K562 (cell line): Measurements from ENCODE around the gene PATJ. TPM values are rescaled to one million over a fixed set of nuclear protein-coding genes. Genes with fewer than 3 reads are reported as not detected.

ENCODE experiments used
- ATAC-seq: fragments of 200-7000 bp; cut with Tn5 transposase; 3 replicates; pipeline ENCODE4 v1.9.1; 2020; ENCODE audit warnings: moderate library complexity
- BruUV-seq: library from RNA; stranded (reverse); fragments of 400-500 nt; replicated peaks from 2 replicates; lab custom pipeline; 2021; lab: Mats Ljungman, UMichigan
- CTCF ChIA-PET: fragments of 300-600 bp; formaldehyde crosslinking; extraction: SDS; loops from one replicate; lab custom pipeline; 2021; ENCODE audit warnings: low intra/inter-chr PET ratio; lab: Yijun Ruan, JAX
- POLR2A ChIA-PET: fragments of 300-600, 350-650 bp; sonication (Branson Sonifier 250); formaldehyde crosslinking; extraction: SDS; loops from one replicate; lab custom pipeline; 2021; ENCODE audit warnings: antibody characterized with exemption, inconsistent platforms; lab: Yijun Ruan, JAX
- DNase-seq, 4 experiments: peaks; one replicate each; pipeline versions ENCODE4 v3.0.0 to v3.0.0-alpha.2; 2011 to 2018; ENCODE audit warnings: low spot score in 3 of 4, mixed read lengths in 3 of 4; ENCODE audit errors: extremely low read depth in 1 of 4
- FAIRE-seq: peaks from 2 replicates; lab custom pipeline; 2011; peaks lifted over from hg19 to GRCh38; lab: Jason Lieb, UNC
- H2AFZ ChIP-seq: 2 replicates; pipeline ENCODE4 v1.6.0; 2011; ENCODE audit warnings: low read depth, low read length, control low read depth, inconsistent platforms
- H3K27ac ChIP-seq: fragments of 200-600 bp; 3 replicates; pipeline ENCODE4 v1.8.0; 2011; ENCODE audit warnings: low read depth, mild to moderate bottlenecking, control low read depth, inconsistent platforms, low read length, moderate library complexity, mixed read lengths; ENCODE audit errors: extremely low read depth
- H3K27me3 ChIP-seq, 2 experiments: fragments of 300-600 bp in 1 of 2; 2 replicates in 1 of 2; 3 replicates in 1 of 2; pipeline versions ENCODE4 v1.6.0 to v1.8.0; 2011; ENCODE audit warnings: inconsistent platforms in 2 of 2, low read length in 2 of 2, mild to moderate bottlenecking in 1 of 2, mixed read lengths in 1 of 2, moderate library complexity in 1 of 2; ENCODE audit not compliant: control insufficient read depth in 2 of 2, insufficient read depth in 2 of 2
- H3K36me3 ChIP-seq: fragments of 300-600 bp; 3 replicates; pipeline ENCODE4 v1.8.0; 2011; ENCODE audit warnings: mild to moderate bottlenecking, low read length, inconsistent platforms; ENCODE audit not compliant: control insufficient read depth, insufficient read depth
- H3K4me1 ChIP-seq, 2 experiments: fragments of 200-600 bp in 1 of 2; replicated peaks in 1 of 2; 2 replicates in 1 of 2; 3 replicates in 1 of 2; pipeline versions ENCODE4 v1.5.1 to v1.8.0; 2011; ENCODE audit warnings: inconsistent platforms in 2 of 2, low read length in 2 of 2, mild to moderate bottlenecking in 1 of 2, mixed read lengths in 1 of 2, moderate library complexity in 1 of 2; ENCODE audit not compliant: control insufficient read depth in 2 of 2, insufficient read depth in 2 of 2
- H3K4me2 ChIP-seq: 2 replicates; pipeline ENCODE4 v1.6.1; 2011; ENCODE audit warnings: low read length, control low read depth, inconsistent platforms, mixed read lengths; ENCODE audit not compliant: insufficient read depth
- H3K4me3 ChIP-seq: fragments of 200-600 bp; sonication (generic), shearing (Covaris generic); 2 replicates; pipeline ENCODE4 v1.5.1; 2016; ENCODE audit warnings: control low read depth, inconsistent platforms
- H3K79me2 ChIP-seq: fragments of 200-600 bp; 3 replicates; pipeline ENCODE4 v1.8.0; 2011; ENCODE audit warnings: low read length, inconsistent platforms; ENCODE audit not compliant: control insufficient read depth, insufficient read depth
- H3K9ac ChIP-seq, 2 experiments: 2 replicates each; pipeline versions ENCODE4 v1.6.0 to v1.6.1; 2011; ENCODE audit warnings: low read depth in 2 of 2, low read length in 2 of 2, control low read depth in 1 of 2, inconsistent platforms in 1 of 2, mild to moderate bottlenecking in 1 of 2, mixed read lengths in 1 of 2; ENCODE audit not compliant: insufficient read depth in 1 of 2
- H3K9me1 ChIP-seq: one replicate; pipeline ENCODE4 v1.6.0; 2011; ENCODE audit warnings: inconsistent platforms, mild to moderate bottlenecking, low read length, moderate library complexity; ENCODE audit not compliant: control insufficient read depth, insufficient read depth
- H3K9me3 ChIP-seq: replicated peaks from 2 replicates; pipeline ENCODE4 v1.5.1; 2011; ENCODE audit warnings: low read depth, low read length, inconsistent platforms; ENCODE audit not compliant: control insufficient read depth, insufficient read depth
- H4K20me1 ChIP-seq: replicated peaks from 2 replicates; pipeline ENCODE4 v1.6.1; 2011; ENCODE audit warnings: low read length, inconsistent platforms, mixed read lengths; ENCODE audit not compliant: control insufficient read depth, insufficient read depth
- ASH1L ChIP-seq: fragments of 450-650 bp; IDR thresholded peaks from 2 replicates; pipeline ENCODE4 v1.6.1; 2018; ENCODE audit warnings: borderline replicate concordance, mild to moderate bottlenecking, low read depth; ENCODE audit not compliant: partially characterized antibody
- FOXJ3 ChIP-seq: sonication (generic); formaldehyde crosslinking; IDR thresholded peaks from 2 replicates; pipeline ENCODE4 v1.4.0; 2020; ENCODE audit warnings: mild to moderate bottlenecking, missing genetic modification reagents
- HDAC6 ChIP-seq: IDR thresholded peaks from 2 replicates; pipeline ENCODE4 v1.6.1; 2012; ENCODE audit warnings: low read depth, mild to moderate bottlenecking, control low read depth, inconsistent platforms, low read length, moderate library complexity
- HMG20A ChIP-seq: fragments of 450-650 bp; formaldehyde crosslinking; conservative IDR thresholded peaks from 2 replicates; pipeline ENCODE4 v1.4.0; 2020; ENCODE audit warnings: mild to moderate bottlenecking, mixed read lengths
- KHSRP ChIP-seq: fragments of 450-650 bp; IDR thresholded peaks from 2 replicates; pipeline ENCODE4 v1.6.1; 2017
- NCOA2 ChIP-seq, 2 experiments: fragments of 450-650 bp; IDR thresholded peaks; 2 replicates each; pipeline ENCODE4 v1.6.1; 2018; ENCODE audit warnings: mild to moderate bottlenecking in 2 of 2, moderate library complexity in 1 of 2; ENCODE audit not compliant: partially characterized antibody in 2 of 2
- OTX1 ChIP-seq: fragments of 450-650 bp; formaldehyde crosslinking; IDR thresholded peaks from 2 replicates; pipeline ENCODE4 v1.4.0; 2022; ENCODE audit warnings: mild to moderate bottlenecking
- SIN3B ChIP-seq: fragments of 450-650 bp; IDR thresholded peaks from 2 replicates; pipeline ENCODE4 v1.6.1; 2017; ENCODE audit warnings: low read depth, mild to moderate bottlenecking, moderate library complexity
- SRSF3 ChIP-seq: fragments of 200-400 bp; formaldehyde crosslinking; IDR thresholded peaks from 2 replicates; pipeline ENCODE4 v1.6.1; 2016; ENCODE audit warnings: mild to moderate bottlenecking, low read length, moderate library complexity; ENCODE audit not compliant: insufficient read depth
- TRIM28 ChIP-seq: fragments of 450-650 bp; IDR thresholded peaks from 2 replicates; pipeline ENCODE4 v1.6.1; 2017
- ZNF232 ChIP-seq: sonication (generic); formaldehyde crosslinking; IDR thresholded peaks from 2 replicates; pipeline ENCODE4 v1.8.0; 2022; ENCODE audit warnings: mild to moderate bottlenecking, missing genetic modification reagents
- ZNF830 ChIP-seq: fragments of 250-450 bp; sonication (Bioruptor Pico); IDR thresholded peaks from 2 replicates; pipeline ENCODE4 v1.5.0; 2021; ENCODE audit warnings: mild to moderate bottlenecking
- WGBS: fragments of 100-300 bp; shearing (Covaris generic); methylation state at CpG from one replicate; pipeline ENCODE4 v1.1.6; 2016; ENCODE audit warnings: low coverage, mixed read lengths; ENCODE audit not compliant: insufficient coverage; ENCODE audit errors: missing lambda C conversion rate; 5-methylcytosine and 5-hydroxymethylcytosine counted together
- in situ Hi-C: fragments of 300-500 bp; cut with MboI; formaldehyde crosslinking; loops from 4 replicates; pipeline ENCODE4 v1.15.0; 2018; ENCODE audit warnings: inconsistent platforms, mixed read lengths
- intact Hi-C: fragments of 100-400 bp; cut with micrococcal nuclease; formaldehyde crosslinking; loops from 2 replicates; pipeline ENCODE4 v1.14.2; 2022
- polyA plus RNA-seq, 8 experiments: library from polyadenylated mRNA; depleted of rRNA in 4 of 8; stranded (reverse) in 5 of 8; unstranded in 3 of 8; fragments of >200 nt; fragmentation: Nextera tagmentation in 2 of 8; fragmentation: Illumina TruSeq in 1 of 8; extraction: Ambion mirVana in 2 of 8; extraction: Trizol in 1 of 8; gene quantifications; 2 replicates each; pipeline versions ENCODE4 v1.2.1 to v1.2.3, GENCODE V29; 2011 to 2014; ENCODE audit warnings: inconsistent platforms in 1 of 8, missing spikeins in 1 of 8
- total RNA-seq, 7 experiments: library from RNA; depleted of rRNA in 6 of 7; stranded (reverse); fragments of >200 nt in 6 of 7; fragmentation: Illumina TruSeq in 2 of 7; extraction: Trizol in 2 of 7; gene quantifications; 2 replicates each; pipeline versions ENCODE4 v1.2.1 to v1.2.3, GENCODE V29; 2011 to 2021; ENCODE audit warnings: low replicate concordance in 1 of 7
- TF ChIP-seq, protein P1 (sequence below): sonication (generic); formaldehyde crosslinking; IDR thresholded peaks from 2 replicates; pipeline ENCODE4 v1.8.0; 2022; ENCODE audit warnings: missing genetic modification reagents, mild to moderate bottlenecking, moderate library complexity, borderline replicate concordance
- TF ChIP-seq, protein P2 (sequence below), 3 experiments: fragments of 200-800 bp in 1 of 3; fragments of 250-450 bp in 1 of 3; fragments of 450-650 bp in 1 of 3; sonication (Bioruptor Pico) in 1 of 3; sonication (Bioruptor generic) in 1 of 3; formaldehyde crosslinking in 1 of 3; IDR thresholded peaks; 2 replicates each; pipeline versions ENCODE4 v1.6.1 to v1.8.0; 2016 to 2022; ENCODE audit warnings: mild to moderate bottlenecking in 2 of 3, missing genetic modification characterization in 2 of 3, missing compliant biosample characterization in 1 of 3, moderate library complexity in 1 of 3
- TF ChIP-seq, protein P3 (sequence below): fragments of 250-450 bp; sonication (Bioruptor Pico); IDR thresholded peaks from 2 replicates; pipeline ENCODE4 v1.9.0; 2021; ENCODE audit warnings: mild to moderate bottlenecking
- TF ChIP-seq, protein P4 (sequence below), 3 experiments: IDR thresholded peaks in 2 of 3; conservative IDR thresholded peaks in 1 of 3; 2 replicates each; pipeline ENCODE4 v1.5.1; 2011 to 2012; ENCODE audit warnings: low read length in 3 of 3, mild to moderate bottlenecking in 3 of 3, control low read depth in 2 of 3, improper control_type of control experiment in 1 of 3, inconsistent platforms in 1 of 3, low read depth in 1 of 3, mixed read lengths in 1 of 3, moderate library complexity in 1 of 3; ENCODE audit not compliant: insufficient read depth in 2 of 3

Gene PATJ
- total and polyA plus RNA-seq, 9 of the 15 experiments (the other 6 are each of a cell fraction or from before 2014, with no cell fraction given): 0.22 TPM; not detected in 8

DNA sequence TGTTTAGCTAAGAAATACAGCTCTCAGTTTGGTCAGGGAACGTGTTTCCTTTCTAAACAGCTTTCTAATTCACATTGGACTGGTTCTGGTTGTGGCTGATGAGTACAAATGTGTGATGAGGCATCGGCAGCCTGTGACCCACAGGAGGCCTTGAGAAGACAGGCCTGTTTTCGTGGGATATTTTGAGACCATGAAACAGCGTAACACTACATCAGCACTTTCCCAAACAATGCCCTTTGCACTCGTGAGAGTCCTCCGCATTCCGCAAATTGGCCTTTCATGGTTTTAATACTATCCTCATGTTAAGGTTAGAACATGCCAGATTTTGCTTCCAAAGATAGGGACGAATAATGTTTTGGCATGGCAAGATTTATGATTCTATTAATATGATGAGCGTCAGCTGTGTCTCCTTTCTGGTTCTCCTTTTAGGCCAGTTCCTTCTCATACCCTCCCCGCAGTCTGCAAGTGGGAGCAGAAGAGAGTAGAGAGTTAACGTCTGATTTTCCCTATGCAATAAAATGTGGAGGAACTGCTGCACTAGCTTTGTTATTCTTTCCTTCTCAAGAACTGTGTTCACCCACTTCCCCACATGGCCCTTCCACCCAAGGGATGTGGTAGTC is 368.0 kb downstream of the PATJ start:
- Histone ChIP-seq H3K27me3 (peaks cover 4 to 20% of the 10 kb centered on the region in 2 experiments; a peak in 3 of 5 replicates), H3K36me3 (no peaks in the 10 kb centered on the region), H4K20me1 (no peaks in the 10 kb centered on the region; the same call in 1 of the 2 replicates), H2AFZ (no peak overlapping the region), H3K27ac (no peak overlapping the region), H3K79me2 (no peaks in the 10 kb centered on the region), H3K9me3 (no peaks in the 10 kb centered on the region), H3K4me3 (no peak overlapping the region), H3K4me2 (no peak overlapping the region), H3K9me1 (no peaks in the 10 kb centered on the region), H3K4me1 (no peaks in the 10 kb centered on the region), H3K9ac (no peak overlapping the region)
- intact Hi-C loops: no loop called here
- ATAC-seq: no peak
- no peak for FAIRE-seq
- no peak for DNase-seq
- no TSS peak for BruUV-seq
- in situ Hi-C loops: no loop called here
- ChIA-PET CTCF (no interaction called here), POLR2A (interaction anchor here (0.8 kb wide), 1 partner anchor 16 kb away, joined by 4 read pairs; no protein-coding TSS in a partner anchor)
- WGBS: 4% methylated on average over 11 of the region's 11 CpGs
- no peak for TF ChIP-seq FOXJ3 (CRISPR knock-in tag)
- no peak for TF ChIP-seq ASH1L
- TF ChIP-seq, protein P1, sequence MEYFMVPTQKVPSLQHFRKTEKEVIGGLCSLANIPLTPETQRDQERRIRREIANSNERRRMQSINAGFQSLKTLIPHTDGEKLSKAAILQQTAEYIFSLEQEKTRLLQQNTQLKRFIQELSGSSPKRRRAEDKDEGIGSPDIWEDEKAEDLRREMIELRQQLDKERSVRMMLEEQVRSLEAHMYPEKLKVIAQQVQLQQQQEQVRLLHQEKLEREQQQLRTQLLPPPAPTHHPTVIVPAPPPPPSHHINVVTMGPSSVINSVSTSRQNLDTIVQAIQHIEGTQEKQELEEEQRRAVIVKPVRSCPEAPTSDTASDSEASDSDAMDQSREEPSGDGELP: no peak
- no peak for TF ChIP-seq KHSRP
- TF ChIP-seq NCOA2 (IDR thresholded peaks at IDR 0.05; ENCODE audit: partially characterized antibody in 2 of 2): no peak
- TF ChIP-seq ZNF830 (CRISPR knock-in tag): no peak
- TF ChIP-seq OTX1 (CRISPR knock-in tag): no peak
- no peak for TF ChIP-seq ZNF232 (CRISPR knock-in tag)
- TF ChIP-seq SIN3B: no peak
- TF ChIP-seq, protein P2, sequence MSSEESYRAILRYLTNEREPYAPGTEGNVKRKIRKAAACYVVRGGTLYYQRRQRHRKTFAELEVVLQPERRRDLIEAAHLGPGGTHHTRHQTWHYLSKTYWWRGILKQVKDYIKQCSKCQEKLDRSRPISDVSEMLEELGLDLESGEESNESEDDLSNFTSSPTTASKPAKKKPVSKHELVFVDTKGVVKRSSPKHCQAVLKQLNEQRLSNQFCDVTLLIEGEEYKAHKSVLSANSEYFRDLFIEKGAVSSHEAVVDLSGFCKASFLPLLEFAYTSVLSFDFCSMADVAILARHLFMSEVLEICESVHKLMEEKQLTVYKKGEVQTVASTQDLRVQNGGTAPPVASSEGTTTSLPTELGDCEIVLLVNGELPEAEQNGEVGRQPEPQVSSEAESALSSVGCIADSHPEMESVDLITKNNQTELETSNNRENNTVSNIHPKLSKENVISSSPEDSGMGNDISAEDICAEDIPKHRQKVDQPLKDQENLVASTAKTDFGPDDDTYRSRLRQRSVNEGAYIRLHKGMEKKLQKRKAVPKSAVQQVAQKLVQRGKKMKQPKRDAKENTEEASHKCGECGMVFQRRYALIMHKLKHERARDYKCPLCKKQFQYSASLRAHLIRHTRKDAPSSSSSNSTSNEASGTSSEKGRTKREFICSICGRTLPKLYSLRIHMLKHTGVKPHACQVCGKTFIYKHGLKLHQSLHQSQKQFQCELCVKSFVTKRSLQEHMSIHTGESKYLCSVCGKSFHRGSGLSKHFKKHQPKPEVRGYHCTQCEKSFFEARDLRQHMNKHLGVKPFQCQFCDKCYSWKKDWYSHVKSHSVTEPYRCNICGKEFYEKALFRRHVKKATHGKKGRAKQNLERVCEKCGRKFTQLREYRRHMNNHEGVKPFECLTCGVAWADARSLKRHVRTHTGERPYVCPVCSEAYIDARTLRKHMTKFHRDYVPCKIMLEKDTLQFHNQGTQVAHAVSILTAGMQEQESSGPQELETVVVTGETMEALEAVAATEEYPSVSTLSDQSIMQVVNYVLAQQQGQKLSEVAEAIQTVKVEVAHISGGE (CRISPR knock-in tag; IDR thresholded peaks at IDR 0.05): no peak
- TF ChIP-seq HDAC6: no peak
- TF ChIP-seq SRSF3: no peak
- TF ChIP-seq, protein P3, sequence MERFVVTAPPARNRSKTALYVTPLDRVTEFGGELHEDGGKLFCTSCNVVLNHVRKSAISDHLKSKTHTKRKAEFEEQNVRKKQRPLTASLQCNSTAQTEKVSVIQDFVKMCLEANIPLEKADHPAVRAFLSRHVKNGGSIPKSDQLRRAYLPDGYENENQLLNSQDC (CRISPR knock-in tag): no peak
- no peak for TF ChIP-seq HMG20A (CRISPR knock-in tag)
- TF ChIP-seq TRIM28: no peak
- TF ChIP-seq, protein P4, sequence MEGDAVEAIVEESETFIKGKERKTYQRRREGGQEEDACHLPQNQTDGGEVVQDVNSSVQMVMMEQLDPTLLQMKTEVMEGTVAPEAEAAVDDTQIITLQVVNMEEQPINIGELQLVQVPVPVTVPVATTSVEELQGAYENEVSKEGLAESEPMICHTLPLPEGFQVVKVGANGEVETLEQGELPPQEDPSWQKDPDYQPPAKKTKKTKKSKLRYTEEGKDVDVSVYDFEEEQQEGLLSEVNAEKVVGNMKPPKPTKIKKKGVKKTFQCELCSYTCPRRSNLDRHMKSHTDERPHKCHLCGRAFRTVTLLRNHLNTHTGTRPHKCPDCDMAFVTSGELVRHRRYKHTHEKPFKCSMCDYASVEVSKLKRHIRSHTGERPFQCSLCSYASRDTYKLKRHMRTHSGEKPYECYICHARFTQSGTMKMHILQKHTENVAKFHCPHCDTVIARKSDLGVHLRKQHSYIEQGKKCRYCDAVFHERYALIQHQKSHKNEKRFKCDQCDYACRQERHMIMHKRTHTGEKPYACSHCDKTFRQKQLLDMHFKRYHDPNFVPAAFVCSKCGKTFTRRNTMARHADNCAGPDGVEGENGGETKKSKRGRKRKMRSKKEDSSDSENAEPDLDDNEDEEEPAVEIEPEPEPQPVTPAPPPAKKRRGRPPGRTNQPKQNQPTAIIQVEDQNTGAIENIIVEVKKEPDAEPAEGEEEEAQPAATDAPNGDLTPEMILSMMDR (IDR thresholded peaks at IDR 0.05 in 2 of 3, conservative IDR thresholded peaks at IDR 0.05 in 1 of 3; ENCODE audit: insufficient read depth in 2 of 3, low read depth in 1 of 3, low read length in 3 of 3): no peak
